C1 segment of cervical spinal cord (tissue), 14 donors: ENCODE data around the gene ZBTB32.
A peak's percentile ranks its signal among the peaks of the same experiment; 100 is the strongest.

ENCODE experiments used
- DNase-seq, 14 donors: peaks; one replicate each; lab custom pipeline; 2025; lab: John Stamatoyannopoulos, UW

ZBTB32 gene

DNA sequence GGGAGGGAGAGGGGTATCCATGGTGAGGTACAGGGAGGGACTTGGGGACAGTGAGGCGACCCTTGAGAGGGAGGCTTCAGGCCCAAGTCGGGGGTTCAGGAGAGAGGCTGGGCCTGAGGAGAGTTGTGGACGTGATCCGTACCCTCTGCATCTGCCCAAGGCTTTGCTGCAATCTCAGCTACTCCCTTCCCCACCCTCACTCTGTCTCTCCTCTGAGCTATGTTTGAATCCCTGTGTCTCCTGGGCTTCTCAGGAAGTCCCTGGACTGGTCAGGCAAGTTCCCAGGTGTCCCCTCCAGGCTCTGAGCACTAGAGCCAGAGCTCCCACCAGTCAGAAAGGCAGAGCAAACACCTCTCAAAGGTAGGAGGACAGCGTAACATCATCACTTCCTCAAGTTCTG is 45.8 kb downstream of the ZBTB32 start:
- DNase-seq: no peak

DNA sequence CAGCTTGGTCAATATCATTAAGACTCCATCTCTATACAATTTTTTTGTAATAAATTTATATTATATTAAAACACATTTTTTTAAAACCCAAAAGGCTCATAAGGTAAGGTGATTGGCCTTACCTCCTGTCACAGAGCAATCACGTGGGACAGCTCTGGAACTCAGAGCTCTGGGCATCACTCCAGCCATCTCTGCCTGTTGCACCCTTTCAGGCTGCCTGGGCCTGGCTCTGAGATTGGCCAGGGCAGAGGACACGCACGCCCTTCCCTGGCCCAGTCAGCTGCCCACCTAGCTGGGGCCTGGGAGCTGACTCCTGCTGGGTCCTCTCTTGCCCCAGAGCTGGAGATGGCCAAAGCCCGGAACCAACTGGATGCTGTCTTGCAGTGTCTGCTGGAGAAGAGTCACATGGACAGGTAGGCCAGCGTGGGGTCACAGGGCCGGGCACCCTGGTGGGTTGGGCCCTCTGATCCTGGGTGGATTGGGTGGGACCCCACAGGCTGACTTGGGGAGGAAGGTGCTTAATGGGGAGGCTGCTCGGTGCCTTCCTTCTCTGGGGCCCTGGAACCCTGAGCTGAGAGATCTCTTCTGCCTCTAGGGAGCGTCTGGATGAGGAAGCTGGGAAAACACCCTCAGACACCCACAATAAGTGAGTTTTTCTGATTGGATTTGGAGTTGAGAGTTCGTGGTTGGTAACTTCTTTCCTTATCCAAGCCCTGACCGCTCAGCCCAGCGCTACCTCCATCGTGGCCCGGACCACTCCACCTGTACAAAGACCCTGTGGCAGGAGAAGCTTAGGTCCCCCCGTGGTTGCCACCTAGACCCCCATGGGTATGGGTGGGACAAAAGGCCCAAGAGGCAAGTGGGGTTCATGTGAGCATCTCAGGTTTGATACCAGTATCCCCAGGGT is 47.7 kb downstream of the ZBTB32 start:
- no peak for DNase-seq

DNA sequence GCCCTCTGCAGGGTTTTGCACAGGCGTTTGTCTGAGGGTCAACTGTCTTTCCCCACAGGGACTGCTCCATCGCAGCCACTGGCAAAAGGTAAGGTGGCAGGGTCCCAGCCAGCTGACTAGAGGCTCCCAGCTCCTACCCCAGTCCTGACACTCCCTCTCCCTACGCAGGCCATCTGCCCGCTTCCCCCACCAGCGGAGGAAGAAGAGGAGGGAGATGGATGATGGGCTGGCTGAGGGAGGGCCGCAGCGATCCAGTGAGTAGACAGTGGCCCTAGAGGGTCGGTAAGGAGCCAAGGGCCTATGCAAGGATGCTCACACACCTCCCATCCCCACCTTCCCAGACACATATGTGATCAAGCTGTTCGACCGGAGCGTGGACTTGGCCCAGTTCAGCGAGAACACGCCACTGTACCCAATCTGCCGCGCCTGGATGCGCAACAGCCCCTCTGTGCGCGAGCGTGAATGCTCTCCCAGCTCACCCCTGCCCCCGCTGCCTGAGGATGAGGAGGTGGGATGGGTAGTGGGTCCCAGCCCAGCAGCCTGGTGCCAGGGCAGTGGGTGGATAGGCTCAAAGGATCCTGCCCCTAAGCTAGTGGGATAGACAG is 48.5 kb downstream of the ZBTB32 start:
- no peak for DNase-seq

DNA sequence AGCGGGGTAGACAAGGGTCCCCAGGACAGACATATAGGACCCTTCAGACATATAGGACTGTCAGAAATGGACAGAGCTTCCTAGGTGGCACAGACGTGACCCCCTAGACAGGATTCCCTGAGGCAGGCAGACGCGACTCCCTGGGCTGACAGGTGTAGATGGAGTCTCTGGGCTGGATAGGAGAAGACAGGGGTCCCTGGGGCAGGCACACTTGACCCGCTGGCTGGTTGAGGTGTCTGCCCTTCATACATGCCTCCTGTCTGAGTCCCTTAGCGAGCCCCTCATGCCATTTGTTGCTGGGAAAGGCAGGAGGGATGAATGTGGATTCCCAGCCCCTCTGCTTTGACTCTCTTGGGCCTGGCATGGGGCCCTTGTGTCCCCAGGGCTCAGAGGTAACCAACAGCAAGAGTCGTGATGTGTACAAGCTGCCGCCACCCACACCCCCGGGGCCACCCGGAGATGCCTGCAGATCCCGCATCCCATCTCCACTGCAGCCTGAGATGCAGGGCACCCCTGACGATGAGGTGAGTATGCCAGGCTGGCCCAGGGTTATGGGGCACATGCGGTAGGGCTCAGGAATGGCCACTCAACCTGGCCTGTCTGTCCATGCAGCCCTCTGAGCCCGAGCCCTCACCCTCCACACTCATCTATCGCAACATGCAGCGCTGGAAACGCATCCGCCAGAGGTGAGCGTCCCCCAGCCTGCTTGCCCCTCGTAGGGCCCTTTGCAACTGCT is 49.4 kb downstream of the ZBTB32 start:
- no peak for DNase-seq

DNA sequence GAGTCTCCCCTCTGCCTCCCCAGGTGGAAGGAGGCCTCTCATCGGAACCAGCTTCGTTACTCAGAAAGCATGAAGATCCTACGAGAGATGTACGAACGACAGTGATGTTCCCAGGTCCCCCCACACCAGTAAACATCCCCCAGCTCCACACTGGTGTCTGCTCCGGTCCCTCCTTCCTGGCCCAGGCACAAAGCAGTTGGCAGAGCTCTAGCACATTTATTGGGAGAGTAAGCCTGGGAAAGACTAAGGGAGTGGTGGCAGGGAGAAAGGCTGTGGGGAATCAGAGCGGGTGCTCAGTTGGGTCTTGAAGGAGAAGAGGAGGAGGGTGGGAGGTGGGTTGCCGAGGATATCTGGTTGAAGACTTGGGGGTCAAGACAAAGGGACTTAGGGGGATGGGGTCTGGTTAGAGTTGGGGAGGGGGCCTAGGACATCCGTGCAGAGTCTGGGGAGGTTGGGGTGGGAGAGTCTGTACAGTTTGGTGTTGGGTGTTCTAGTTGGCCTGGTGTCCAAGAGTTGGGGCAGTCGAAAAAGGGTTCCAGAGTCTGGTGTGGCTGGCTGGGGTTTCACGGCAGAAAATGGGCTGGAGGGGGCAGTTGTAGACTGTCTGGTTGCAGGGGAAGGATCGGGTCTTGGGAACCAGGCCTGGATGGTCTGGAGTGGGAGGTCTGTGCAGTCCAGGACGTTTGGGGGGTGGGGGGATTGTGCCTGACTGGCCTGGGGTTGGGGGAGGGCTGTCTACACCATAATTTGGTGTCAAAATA is 50.2 kb downstream of the ZBTB32 start:
- no peak for DNase-seq

DNA sequence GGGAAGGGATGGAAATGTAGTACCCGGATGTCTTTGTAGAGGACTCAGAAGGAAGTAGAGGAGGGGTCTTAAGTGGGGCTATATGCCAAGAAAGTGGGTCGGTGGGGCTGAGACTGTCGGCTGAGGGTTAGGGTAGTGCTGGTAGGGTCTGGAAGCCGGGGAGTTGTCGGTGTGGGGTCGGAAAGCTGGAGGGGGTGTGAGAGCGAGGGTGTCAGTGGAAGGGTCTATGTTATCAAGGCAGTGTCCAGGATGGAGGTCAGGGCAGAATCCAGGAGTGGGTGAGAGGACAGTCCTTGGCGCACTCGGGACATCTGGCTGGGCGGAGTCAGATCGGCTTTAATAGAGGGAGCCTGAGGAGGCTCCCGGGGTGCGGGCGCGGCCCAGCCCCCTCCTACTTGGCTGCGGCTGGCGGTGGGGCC is 50.8 kb downstream of the ZBTB32 start:
- no peak for DNase-seq

DNA sequence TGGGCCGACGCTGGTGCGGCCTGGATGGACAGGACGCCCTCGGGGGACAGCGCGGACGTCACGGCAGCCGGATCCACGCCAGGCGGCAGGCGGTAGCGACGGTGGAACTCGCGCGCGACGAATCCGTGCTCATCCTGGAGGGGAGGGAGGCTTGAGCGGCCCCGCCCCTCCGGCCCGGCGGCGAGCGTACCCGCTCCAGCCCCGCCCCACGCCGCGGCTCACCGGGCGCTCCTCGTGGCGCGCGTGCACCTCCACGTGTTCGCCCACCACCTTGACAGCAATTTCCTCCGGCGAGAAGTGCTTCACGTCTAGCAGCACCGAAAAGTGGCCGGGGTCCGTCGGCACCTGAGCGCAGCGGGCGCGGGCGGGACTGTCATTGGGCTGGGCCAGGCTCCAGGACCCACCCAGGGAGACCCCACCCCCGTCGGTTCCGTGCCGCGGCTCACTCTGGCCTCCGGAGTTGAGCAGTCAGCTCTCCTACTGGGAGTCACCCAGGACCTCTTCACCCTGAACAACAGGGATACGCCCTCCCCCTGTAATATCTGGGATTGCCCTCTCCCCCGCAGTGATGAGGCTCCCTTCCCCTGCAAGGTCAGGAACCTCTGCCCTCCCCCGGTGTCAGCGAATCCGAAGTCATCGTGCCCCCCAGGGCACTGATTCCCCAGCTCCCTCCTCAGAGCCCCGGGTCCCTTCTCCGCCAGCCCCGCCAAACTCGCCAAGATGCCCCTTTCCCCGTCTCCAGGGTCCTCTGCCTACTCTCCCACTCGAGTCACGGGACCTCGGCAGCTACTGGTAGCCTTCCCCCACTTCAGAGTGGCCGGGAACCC is 51.4 kb downstream of the ZBTB32 start:
- no peak for DNase-seq

DNA sequence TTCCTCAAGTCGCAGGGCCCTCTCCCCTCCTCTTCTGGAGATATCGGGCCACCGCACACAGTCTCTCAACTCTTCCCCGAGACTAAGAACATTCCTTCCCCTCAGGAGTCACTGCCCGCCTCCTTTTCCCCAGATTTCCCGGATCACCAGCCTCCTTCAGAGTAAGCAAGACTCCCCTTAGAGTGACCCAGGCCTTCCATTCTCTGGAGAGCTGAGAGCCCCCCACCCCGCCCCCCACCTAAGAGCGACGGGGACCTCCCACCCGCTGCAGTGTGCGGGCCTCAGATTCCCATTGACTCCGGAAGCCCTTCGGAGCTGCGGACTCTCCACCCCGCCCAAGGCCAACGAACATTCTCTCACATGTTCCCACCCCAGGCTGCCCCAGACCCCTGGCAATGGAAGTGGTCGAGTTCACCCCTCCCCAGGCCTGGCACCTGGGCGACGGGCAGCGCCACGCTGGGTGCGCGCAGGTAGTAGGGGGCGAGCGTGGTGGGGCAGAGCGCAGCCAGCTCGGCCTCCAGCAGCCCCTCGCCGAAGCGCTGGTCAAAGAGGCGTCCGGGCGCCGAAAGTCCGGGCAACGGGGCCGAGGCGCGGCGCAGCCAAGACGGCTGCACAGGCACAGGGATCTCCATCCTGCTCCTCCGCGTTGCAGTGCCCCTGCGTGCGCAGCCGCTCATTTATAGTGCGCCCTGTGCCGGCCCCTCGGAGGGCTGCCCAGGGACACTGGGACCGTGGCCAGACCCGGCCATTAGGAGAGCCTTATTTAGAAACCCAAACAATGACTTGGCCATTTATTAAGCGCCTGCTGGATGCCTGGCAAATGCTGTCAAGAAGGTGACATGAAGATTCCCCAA is 52.2 kb downstream of the ZBTB32 start, which contains the start of gene HSPB6:
Gene HSPB6 (minus strand): TSS at position 653 of the 854 bp plus-strand sequence. CDS start 21 bp downstream, at position 632.
- DNase-seq: peak in 7 of 14 donors; percentile 16 to 66 (median 40)

DNA sequence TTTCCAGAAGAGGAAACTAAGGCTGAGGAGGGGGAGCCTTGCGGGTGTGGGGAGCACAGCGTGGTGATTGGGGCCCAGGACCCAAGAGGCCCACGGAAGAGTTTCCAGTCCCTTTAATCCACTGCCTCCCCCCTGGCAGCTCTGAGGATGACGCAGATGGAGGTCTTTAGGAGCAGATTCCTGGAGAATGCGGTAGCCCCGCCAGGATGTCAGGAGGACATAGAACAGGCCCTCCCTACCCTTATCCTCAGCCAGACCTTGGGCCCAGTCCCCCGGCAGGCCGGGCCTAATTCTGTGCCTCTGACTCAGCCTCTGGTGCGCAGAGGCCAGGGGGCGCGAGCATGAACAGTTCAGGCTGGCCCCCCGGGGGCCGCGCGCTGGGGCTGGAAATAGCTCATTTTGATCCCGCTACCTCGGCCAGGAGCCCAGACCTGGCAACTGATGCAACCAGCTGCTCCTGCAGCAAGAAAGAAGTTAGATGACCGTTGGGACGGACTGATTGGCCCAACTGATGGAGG is 52.9 kb downstream of the ZBTB32 start:
- peak in 6 of 14 donors; percentile 34 to 87 (median 76) for DNase-seq

DNA sequence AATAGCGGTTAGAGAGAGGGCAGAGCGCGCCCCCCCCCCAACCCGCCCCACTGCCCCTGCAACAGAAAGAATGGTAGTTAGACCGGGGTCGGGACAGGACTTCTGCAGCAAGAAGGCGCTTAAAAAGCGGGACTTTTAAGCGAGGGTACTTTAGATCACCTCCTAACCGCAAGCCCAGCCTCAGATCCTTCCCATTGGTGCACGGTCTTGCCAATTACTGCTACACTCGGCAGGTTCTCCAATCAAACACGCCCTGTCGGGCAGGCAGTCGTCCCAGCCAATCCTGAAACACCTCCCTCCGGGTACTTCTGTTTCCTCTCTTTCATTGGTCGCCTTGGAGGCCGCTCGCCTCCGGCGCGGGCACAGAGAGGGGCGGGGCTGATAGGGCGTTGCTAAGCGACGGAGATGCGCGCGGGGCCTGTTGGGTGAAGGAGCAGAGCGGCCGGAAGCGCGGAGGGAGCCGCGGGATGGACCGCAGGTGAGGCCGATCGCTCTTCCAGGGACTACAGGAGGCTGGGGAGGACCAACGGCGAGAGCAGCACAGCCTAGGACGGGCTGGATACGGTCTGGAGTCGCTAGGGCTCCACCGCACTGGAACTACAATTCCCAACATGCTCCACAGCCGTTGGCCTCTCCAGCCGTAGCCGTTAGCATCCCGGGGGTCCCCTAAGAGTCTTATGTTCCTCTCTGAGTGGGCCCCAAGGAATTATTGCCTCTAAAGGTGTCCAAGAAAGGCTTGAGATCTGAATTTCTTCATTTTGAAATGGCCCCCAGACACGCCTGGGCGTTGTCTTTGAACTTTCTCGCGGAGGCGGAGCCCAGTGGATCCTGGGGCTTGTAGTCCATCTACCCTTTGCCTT is 53.6 kb downstream of the ZBTB32 start, which contains the start of gene PROSER3:
Gene PROSER3 (plus strand): TSS at position 428 of the 860 bp plus-strand sequence. CDS start 40 bp downstream, at position 468.
- DNase-seq: peak; percentile 74 to 99 (median 97)

DNA sequence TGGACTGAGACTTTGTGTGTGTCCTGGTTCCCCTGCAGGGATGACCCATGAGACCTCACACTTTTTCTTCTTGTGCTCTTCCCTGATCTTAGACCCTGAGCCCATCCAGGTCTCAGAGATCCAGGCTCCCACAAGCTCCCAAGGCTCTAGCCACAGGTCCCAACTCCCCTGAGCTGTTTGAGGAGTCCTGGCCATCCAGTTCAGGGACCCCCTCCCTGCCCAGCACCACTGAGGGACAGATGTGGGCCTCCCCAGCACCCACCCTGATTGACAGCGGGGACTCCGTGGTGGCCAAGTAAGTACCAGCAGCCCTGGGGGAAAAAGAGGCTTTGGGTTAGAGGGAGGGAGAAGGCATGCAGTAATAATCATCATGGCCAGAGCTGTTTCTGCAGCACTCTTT is 55.3 kb downstream of the ZBTB32 start:
- no peak for DNase-seq

DNA sequence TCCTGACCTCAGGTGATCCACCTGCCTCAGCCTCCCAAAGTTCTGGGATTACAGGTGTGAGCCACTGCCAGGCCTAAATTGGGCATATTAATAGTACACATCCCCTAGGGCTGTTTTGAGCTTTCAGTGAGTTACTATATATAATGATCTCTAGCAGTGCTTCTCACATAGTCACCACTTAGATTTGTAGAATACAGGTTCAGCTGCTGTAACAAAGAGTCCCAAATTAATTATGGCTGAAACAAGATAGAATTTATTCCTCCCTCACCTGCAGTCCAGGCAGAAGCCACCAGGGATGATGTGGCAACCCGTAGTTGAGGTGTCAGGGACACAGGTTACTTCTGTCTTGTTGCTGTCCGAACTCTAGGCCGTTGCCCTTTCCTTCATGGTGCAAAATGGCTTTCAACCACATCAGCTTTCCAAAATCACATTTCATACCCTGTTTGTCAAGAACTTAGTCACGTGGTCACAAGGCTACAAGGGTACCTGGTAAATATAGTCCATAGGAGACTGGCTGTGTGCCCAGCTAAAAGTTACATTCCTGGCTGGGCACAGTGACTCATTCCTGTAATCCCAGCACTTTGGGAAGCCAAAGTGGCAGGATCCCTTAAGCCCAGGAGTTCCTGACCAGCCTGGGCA is 56.5 kb downstream of the ZBTB32 start:
- no peak for DNase-seq

DNA sequence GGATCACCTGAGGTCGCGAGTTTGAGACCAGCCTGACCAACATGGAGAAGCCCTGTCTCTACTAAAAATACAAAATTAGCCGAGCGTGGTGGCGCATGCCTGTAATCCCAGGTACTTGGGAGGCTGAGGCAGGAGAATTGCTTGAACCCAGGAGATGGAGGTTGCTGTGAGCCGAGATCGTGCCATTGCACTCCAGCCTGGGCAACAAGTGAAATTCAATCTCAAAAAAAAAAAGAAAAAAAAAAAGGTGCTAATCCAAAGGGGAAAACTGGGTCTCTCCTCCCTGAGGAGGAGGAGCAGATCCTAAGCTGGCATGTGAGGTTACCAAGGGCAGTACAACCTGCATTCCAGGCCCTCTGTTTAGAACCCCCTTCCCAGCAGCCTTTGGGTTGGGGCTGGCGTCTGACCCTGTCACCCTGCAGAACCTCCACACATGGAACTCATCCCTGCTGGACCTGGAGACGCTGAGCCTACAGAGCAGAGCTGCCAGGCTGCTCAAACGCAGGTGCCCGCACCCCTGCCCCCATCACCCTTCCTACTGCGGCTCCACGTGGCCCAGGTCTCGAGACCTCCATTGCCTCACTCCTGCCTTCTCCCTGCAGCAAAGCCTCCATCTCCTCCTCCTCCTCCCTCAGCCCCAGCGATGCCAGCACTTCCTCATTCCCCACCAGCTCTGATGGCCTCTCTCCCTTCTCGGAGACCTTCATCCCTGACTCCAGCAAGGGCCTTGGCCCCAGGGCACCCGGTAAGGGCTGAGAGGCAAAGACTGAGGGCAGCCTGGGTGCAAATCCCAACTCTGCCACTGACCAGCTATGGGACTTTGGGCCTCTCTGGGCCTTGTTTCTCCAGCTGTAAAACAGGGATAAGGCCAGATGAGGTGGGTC is 60.3 kb downstream of the ZBTB32 start:
- no peak for DNase-seq
